GM12872 (cell line): ENCODE measurements around the gene FAM9C.

Experiments used
- TF ChIP-seq, protein P1 (sequence below): IDR thresholded peaks from 3 replicates; pipeline ENCODE4 v1.5.1; 2011; ENCODE audit warnings: low read depth, mild to moderate bottlenecking, low read length, moderate library complexity; ENCODE audit not compliant: insufficient read depth

FAM9C gene

DNA sequence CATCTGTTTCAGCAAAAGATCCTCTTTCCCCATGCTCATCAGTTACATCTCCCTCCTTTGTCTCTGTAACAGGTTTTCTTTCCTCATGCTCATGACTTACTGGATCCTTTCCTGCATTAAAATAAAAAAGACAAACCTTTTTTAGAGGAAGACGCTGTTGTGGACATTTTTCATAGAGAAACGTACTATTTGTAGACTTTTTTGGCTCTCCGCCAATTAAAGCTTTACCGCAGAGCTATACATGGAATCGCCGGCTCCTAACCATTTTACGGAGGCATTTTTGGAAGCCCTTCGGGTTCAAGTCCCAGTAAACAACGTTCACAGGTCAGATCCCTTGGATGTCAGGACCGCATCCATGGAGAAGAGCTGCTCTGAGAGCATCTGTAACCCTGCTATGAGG, 1.3 kb downstream of the FAM9C start:
- TF ChIP-seq, protein P1, sequence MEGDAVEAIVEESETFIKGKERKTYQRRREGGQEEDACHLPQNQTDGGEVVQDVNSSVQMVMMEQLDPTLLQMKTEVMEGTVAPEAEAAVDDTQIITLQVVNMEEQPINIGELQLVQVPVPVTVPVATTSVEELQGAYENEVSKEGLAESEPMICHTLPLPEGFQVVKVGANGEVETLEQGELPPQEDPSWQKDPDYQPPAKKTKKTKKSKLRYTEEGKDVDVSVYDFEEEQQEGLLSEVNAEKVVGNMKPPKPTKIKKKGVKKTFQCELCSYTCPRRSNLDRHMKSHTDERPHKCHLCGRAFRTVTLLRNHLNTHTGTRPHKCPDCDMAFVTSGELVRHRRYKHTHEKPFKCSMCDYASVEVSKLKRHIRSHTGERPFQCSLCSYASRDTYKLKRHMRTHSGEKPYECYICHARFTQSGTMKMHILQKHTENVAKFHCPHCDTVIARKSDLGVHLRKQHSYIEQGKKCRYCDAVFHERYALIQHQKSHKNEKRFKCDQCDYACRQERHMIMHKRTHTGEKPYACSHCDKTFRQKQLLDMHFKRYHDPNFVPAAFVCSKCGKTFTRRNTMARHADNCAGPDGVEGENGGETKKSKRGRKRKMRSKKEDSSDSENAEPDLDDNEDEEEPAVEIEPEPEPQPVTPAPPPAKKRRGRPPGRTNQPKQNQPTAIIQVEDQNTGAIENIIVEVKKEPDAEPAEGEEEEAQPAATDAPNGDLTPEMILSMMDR, result no peak

DNA sequence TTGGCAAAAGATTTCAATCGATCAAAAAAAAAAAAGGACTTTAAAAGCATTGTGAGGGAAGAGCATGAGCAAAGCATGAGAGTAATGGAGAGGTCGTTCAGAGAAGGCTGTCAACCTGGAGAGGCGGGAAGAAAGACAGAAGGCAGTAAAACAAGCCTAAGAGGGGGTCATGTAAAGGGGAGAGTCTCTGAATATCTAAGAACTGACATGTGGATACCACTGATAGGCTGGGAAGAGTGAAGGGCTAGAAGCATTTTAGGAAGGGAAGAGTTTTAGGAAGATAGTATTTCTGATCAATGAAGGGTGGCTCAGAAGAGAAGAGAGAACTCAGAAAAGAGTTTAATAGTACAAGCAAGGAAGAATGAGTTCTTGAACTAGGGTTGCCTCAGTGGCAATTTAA, 7.5 kb downstream of the FAM9C start:
- TF ChIP-seq, protein P1, result no peak

DNA sequence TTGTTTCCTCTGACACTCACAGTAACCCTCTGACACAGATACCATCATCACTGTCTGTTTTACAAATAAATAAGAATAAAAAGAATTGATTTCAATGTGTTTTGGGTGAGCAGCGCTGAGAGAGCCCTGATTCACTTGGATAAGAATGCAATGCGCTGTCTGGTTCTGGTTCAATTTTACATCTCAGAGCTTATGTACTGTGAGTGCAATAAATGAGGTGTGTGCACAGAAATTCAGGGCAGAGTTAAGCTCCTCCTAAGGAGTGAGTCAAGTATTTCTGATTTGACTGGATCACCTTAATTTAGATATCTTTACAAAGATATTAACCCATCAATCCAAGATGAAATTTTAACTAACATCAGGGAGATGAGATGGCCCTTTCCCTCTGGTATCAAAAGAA, 11.2 kb downstream of the FAM9C start:
- TF ChIP-seq, protein P1, result no peak

DNA sequence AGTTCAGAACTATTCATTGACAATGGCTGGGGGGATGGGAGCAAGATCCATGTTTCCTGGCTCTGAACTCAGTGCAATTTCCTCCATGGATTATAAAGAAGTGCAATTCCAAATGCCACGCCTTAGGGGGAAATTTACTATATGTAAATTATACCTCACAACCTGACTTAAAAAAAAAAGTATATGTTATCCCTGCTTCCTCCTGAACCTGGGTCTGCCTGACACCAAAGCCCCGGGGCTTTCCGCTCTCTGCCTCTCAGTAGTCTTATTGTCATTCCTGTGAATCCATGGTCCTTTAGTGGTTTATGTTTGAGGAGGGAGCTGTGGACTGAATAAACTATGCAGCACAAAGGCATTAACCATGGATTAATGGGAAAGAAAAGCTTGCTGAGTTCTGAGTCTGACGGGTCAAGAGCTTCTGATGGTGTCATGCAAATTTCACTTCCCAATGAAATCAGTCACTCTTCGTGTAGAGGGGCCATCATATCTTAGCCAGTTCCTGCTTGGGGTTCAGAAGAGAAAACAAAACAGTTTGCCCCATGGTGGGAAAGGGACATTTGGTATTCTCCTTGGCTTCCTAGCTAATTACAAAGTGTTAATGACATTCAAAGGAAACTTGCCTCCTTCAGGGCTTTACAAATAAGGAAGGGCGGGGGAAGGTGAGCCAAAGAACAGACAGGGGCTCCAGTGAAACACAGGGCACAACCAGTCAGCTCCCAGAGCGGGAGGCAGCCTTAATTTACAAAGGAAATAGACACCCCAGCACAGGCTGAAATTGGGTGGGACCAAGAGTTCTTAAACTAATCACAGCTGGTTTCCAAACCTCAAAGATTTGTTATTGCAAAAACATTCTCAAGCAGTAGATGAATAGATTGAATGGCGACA, 14.3 kb downstream of the FAM9C start:
- TF ChIP-seq, protein P1, result no peak

DNA sequence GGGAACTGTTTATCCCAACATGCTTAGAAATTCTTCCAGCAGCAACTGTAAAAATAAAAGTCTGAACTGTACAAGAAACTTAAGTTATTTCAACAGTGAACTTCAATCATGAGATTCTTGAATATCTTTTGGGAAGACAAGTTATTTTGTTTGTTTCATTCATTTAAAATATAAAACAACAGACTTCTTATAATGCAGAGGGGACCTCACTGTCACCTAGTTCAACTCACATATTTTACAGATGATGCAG, 14.9 kb downstream of the FAM9C start:
- TF ChIP-seq, protein P1, result no peak

DNA sequence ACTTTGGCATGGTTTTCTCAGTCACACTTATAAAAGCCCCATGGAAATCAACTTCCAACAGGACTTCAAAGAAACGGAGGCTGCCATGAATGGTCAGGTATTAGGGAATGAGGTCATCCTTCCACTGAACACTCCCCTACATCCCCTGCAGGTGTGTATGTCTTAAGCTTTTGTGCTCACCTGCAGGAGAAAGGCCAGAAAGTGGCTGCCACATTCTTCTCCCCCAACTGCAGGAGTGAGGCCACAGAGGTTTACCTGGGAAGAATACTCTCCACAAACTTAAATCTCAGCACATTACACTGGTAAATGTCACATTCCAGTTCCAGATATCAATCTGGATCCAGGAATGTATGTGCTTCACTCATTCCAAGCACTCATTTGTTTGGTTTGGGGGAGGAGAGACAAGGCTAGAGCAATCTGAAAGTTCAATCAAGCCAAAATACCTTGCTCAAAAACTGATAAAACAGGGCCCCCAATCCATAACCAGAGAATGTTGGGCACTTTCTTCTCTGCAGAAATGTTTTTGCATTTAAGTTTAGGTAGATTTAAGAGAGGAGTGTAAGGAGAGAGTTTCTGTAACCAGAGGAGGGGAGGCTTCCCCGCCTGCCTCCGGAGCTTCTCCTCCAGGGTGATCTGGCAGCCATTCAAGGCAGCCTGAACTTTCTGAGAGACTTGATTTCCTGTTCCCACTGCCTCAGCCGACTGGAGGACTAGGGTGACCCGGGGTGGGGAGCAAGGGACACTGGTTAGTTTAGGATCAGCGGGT, 15.4 kb downstream of the FAM9C start:
- TF ChIP-seq, protein P1, result no peak

DNA sequence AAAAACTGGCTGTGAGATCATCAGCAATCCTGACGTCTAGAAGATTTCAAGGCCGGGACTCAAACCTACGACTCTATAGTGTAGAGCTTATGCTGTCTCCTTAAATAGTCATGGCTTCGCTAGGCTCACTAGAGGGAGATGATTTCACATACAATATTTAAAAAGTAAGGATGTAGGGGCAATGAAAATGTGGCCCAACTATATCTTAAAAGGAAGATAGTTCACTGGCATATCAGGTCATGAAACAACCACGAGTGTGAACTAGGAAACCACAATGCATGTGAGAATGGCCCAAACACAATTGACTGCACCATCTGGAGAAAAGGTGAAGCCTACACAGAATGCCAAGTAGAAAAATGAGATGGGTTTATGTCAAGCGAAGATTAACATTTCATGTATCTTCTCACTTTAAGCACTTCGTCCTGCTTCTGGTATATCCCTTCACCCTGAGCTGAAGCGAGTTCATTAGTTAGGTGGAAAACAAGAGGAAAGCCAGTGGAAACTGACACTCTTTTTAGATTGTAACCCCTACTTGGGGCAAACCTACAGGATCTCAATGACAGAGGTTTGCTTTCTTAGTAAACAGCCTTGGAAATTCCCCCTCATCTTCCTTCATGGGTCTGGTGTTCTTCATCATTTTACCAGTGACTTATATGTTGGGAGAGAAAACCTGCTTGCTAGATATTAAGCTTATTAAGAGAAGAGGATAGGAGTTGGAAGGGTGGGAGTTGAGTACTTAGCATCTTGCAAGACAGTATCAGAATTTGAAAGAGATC, 17.4 kb downstream of the FAM9C start:
- TF ChIP-seq, protein P1, result no peak
